ENCODE results near the gene DHX29. TPM values are rescaled to one million over a fixed set of nuclear protein-coding genes. Genes with fewer than 3 reads are reported as not detected.
A peak's percentile ranks its signal among the peaks of the same experiment; 100 is the strongest.

The DHX29 gene
- total and polyA plus RNA-seq, 2 experiments from 2014 or later: 32.9 to 46.5 TPM

DNA sequence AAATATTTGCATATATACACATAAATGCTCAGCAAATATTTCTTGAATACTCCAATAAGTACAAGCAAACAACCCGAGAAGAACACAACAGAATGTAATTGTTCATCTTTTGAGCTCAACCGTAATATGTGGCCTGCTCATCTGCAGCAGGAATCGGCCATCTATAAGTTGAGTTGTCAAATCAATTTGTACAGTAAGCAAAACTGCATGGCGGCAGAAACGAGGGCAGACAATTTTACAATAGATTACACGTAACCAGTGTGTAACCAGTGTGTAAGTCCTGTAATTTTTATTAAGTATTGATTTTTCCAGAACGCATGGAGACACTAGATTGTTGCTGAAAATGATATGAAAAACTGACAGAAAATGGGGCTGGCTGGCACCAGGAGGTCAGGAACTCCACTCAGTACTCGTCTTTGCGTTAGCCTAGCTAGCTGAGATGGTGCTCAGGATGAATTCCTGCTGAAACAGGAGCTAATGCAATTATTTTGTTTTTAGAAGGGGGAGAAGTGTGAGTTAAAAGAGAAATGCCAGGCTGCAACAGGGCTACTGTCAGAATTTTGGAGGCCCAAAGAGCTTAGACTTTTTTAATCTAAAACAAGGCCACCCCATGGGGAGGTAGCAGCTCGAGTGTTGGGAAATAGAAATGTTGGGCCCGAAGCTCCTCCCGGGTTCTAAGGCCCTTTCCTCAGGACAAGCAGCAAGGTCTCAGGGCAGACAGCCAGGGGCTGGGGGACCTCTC is 682 bp downstream of the DHX29 start:
- no peak for TF ChIP-seq EZH2phosphoT487 (IDR thresholded peaks at IDR 0.05; ENCODE audit: low read depth, severe bottlenecking, unreplicated experiment)
- no peak for TF ChIP-seq EZH2 (IDR thresholded peaks at IDR 0.05; ENCODE audit: borderline replicate concordance)
- TF ChIP-seq, protein P1, sequence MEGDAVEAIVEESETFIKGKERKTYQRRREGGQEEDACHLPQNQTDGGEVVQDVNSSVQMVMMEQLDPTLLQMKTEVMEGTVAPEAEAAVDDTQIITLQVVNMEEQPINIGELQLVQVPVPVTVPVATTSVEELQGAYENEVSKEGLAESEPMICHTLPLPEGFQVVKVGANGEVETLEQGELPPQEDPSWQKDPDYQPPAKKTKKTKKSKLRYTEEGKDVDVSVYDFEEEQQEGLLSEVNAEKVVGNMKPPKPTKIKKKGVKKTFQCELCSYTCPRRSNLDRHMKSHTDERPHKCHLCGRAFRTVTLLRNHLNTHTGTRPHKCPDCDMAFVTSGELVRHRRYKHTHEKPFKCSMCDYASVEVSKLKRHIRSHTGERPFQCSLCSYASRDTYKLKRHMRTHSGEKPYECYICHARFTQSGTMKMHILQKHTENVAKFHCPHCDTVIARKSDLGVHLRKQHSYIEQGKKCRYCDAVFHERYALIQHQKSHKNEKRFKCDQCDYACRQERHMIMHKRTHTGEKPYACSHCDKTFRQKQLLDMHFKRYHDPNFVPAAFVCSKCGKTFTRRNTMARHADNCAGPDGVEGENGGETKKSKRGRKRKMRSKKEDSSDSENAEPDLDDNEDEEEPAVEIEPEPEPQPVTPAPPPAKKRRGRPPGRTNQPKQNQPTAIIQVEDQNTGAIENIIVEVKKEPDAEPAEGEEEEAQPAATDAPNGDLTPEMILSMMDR (IDR thresholded peaks at IDR 0.05; ENCODE audit: poor library complexity): no peak
- Histone ChIP-seq H3K4me3 (peak overlapping the region; percentile 68), H3K4me1 (ENCODE audit: insufficient read depth) (peaks cover 28% of the 10 kb centered on the region), H3K9me2 (replicated peaks; ENCODE audit: insufficient read depth) (no peaks in the 10 kb centered on the region), H3K27me3 (no peaks in the 10 kb centered on the region), H2AFZ (peak overlapping the region; percentile 60), H3K27ac (peak overlapping the region; percentile 91), H3K36me3 (replicated peaks; ENCODE audit: insufficient read depth, low read depth) (no peaks in the 10 kb centered on the region), H3K79me2 (peaks cover 90% of the 10 kb centered on the region), H3K9me3 (ENCODE audit: low read depth) (no peaks in the 10 kb centered on the region), H4K20me1 (ENCODE audit: insufficient read depth, poor library complexity, severe bottlenecking) (peaks cover 8% of the 10 kb centered on the region), H3K4me2 (peak overlapping the region; percentile 82)
- no peak for DNase-seq (ENCODE audit: low spot score)
- WGBS (ENCODE audit: low lambda C conversion rate, missing lambda C conversion rate): 12% methylated on average over 12 of the region's 12 CpGs

GRCh38 chr5:55305345-55305744 is 2.1 kb downstream of the DHX29 start:
- Histone ChIP-seq H2AFZ (no peak overlapping the region), H3K9me2 (replicated peaks; ENCODE audit: insufficient read depth) (no peaks in the 10 kb centered on the region), H3K27ac (no peak overlapping the region), H3K4me1 (ENCODE audit: insufficient read depth) (peaks cover 28% of the 10 kb centered on the region), H3K36me3 (replicated peaks; ENCODE audit: insufficient read depth, low read depth) (no peaks in the 10 kb centered on the region), H3K9me3 (ENCODE audit: low read depth) (no peaks in the 10 kb centered on the region), H3K79me2 (peaks cover 88% of the 10 kb centered on the region), H3K27me3 (no peaks in the 10 kb centered on the region), H3K4me2 (peak overlapping the region; percentile 82), H4K20me1 (ENCODE audit: insufficient read depth, poor library complexity, severe bottlenecking) (peaks cover 8% of the 10 kb centered on the region), H3K4me3 (no peak overlapping the region)
- 89% methylated on average over 4 of the region's 4 CpGs for WGBS (ENCODE audit: low lambda C conversion rate, missing lambda C conversion rate)
- TF ChIP-seq EZH2phosphoT487 (IDR thresholded peaks at IDR 0.05; ENCODE audit: low read depth, severe bottlenecking, unreplicated experiment) (no peak), EZH2 (IDR thresholded peaks at IDR 0.05; ENCODE audit: borderline replicate concordance) (no peak)
- TF ChIP-seq, protein P1 (IDR thresholded peaks at IDR 0.05; ENCODE audit: poor library complexity): no peak
- DNase-seq (ENCODE audit: low spot score): no peak

- Histone ChIP-seq H3K36me3 (replicated peaks; ENCODE audit: insufficient read depth, low read depth) (no peaks in the 10 kb centered on the region), H3K9me3 (ENCODE audit: low read depth) (no peaks in the 10 kb centered on the region), H3K27me3 (no peaks in the 10 kb centered on the region), H2AFZ (no peak overlapping the region), H3K79me2 (peaks cover 88% of the 10 kb centered on the region), H3K4me1 (ENCODE audit: insufficient read depth) (peaks cover 24% of the 10 kb centered on the region), H3K4me2 (no peak overlapping the region), H3K9me2 (replicated peaks; ENCODE audit: insufficient read depth) (no peaks in the 10 kb centered on the region), H3K4me3 (no peak overlapping the region), H3K27ac (no peak overlapping the region), H4K20me1 (ENCODE audit: insufficient read depth, poor library complexity, severe bottlenecking) (peaks cover 8% of the 10 kb centered on the region)
- 92% methylated on average over 6 of the region's 6 CpGs for WGBS (ENCODE audit: low lambda C conversion rate, missing lambda C conversion rate)
- no peak for DNase-seq (ENCODE audit: low spot score)
- TF ChIP-seq EZH2 (IDR thresholded peaks at IDR 0.05; ENCODE audit: borderline replicate concordance) (no peak), EZH2phosphoT487 (IDR thresholded peaks at IDR 0.05; ENCODE audit: low read depth, severe bottlenecking, unreplicated experiment) (no peak)
- TF ChIP-seq, protein P1 (IDR thresholded peaks at IDR 0.05; ENCODE audit: poor library complexity): no peak
These were observed 2.9 kb downstream of the DHX29 start for GRCh38 chr5:55304584-55304983.

Data from hepatocyte (in vitro differentiated cells).